GM12874 (cell line): ENCODE results near the gene MDC1.

ENCODE experiments used
- CTCF ChIP-seq: IDR thresholded peaks from 2 replicates; pipeline ENCODE4 v1.5.1; 2011; ENCODE audit warnings: low read depth, mild to moderate bottlenecking, control low read depth, low read length, moderate library complexity; ENCODE audit not compliant: insufficient read depth

Gene MDC1

GRCh38 chr6:30691208-30691847 is 25.8 kb downstream of the MDC1 start:
- no peak for TF ChIP-seq CTCF

GRCh38 chr6:30690403-30691207 is 26.5 kb downstream of the MDC1 start, which contains the start of gene NRM:
TSS of gene NRM (minus strand) at chr6:30690984. CDS start at chr6:30690974, 10 bp downstream.
- no peak for TF ChIP-seq CTCF

- TF ChIP-seq CTCF = no peak
Measured at GRCh38 chr6:30689985-30690384, 27.1 kb downstream of the MDC1 start.

GRCh38 chr6:30689022-30689865 is 27.8 kb downstream of the MDC1 start:
- TF ChIP-seq CTCF = no peak

GRCh38 chr6:30688569-30688968 is 28.5 kb downstream of the MDC1 start:
- no peak for TF ChIP-seq CTCF

GRCh38 chr6:30687659-30688431 is 29.2 kb downstream of the MDC1 start:
- no peak for TF ChIP-seq CTCF
